Astrocyte (in vitro differentiated cells and primary cell): Measurements from ENCODE around the gene TAS2R40.

ENCODE experiments used
- CTCF ChIP-seq: IDR thresholded peaks from 2 replicates; pipeline ENCODE4 v1.5.1; 2011; ENCODE audit warnings: low read depth, mild to moderate bottlenecking, inconsistent platforms, low read length, moderate library complexity; ENCODE audit not compliant: insufficient read depth
- EZH2 ChIP-seq: IDR thresholded peaks from 2 replicates; pipeline ENCODE4 v1.6.1; 2012; ENCODE audit warnings: mild to moderate bottlenecking, low read length, inconsistent platforms; ENCODE audit not compliant: insufficient read depth

GRCh38 chr7:143239813-143240212, 18.0 kb downstream of the TAS2R40 start:
- TF ChIP-seq CTCF (no peak), EZH2 (no peak)
